ENCODE measurements around the gene ACIN1.

ACIN1 gene

GRCh38 chr14:23056956-23057756 lies 37.8 kb downstream of the ACIN1 start, which contains the start of gene CDH24:
Gene CDH24 (minus strand): TSS chr14:23057520. CDS start chr14:23055733, 1,787 bp downstream.
- peak; percentile 71 for DNase-seq

GRCh38 chr14:23056145-23056955 lies 38.6 kb downstream of the ACIN1 start:
- DNase-seq, result peak; percentile 74

GRCh38 chr14:23055621-23056144 lies 39.3 kb downstream of the ACIN1 start:
- no peak for DNase-seq

- DNase-seq, result no peak
These were observed 39.8 kb downstream of the ACIN1 start for GRCh38 chr14:23055147-23055550.

GRCh38 chr14:23054000-23054811 lies 40.7 kb downstream of the ACIN1 start:
- no peak for DNase-seq

- no peak for DNase-seq
These were observed 41.5 kb downstream of the ACIN1 start for GRCh38 chr14:23053426-23053825.

GRCh38 chr14:23052671-23053070 lies 42.3 kb downstream of the ACIN1 start:
- DNase-seq, result no peak

GRCh38 chr14:23052182-23052623 lies 42.7 kb downstream of the ACIN1 start:
- DNase-seq, result no peak

- DNase-seq, result no peak
These were observed 43.5 kb downstream of the ACIN1 start for GRCh38 chr14:23051141-23052057.

- no peak for DNase-seq
These were observed 45.9 kb downstream of the ACIN1 start for GRCh38 chr14:23049011-23049410.

- no peak for DNase-seq
These were observed 46.9 kb downstream of the ACIN1 start for GRCh38 chr14:23047751-23048693.

- DNase-seq, result no peak
These were observed 47.8 kb downstream of the ACIN1 start for GRCh38 chr14:23047034-23047634.

- DNase-seq, result no peak
These were observed 49.2 kb downstream of the ACIN1 start for GRCh38 chr14:23045419-23046357.

GRCh38 chr14:23044840-23045239 lies 50.1 kb downstream of the ACIN1 start:
- DNase-seq, result no peak

GRCh38 chr14:23043754-23044153 lies 51.2 kb downstream of the ACIN1 start:
- DNase-seq, result no peak

- DNase-seq, result no peak
These were observed 51.8 kb downstream of the ACIN1 start for GRCh38 chr14:23043145-23043544.

GRCh38 chr14:23042162-23042965 lies 52.6 kb downstream of the ACIN1 start, which contains the start of gene PSMB11:
Gene PSMB11 (plus strand): TSS chr14:23042212. CDS start chr14:23042226, 14 bp downstream.
- DNase-seq, result no peak

- DNase-seq, result no peak
These were observed 53.2 kb downstream of the ACIN1 start for GRCh38 chr14:23041729-23042128.
